Esophagus muscularis mucosa (tissue), 4 donors: ENCODE measurements around the gene PSMD9. TPM values are rescaled to one million over a fixed set of nuclear protein-coding genes. Genes with fewer than 3 reads are reported as not detected.

ENCODE experiments used
- DNase-seq: peaks from one replicate; pipeline ENCODE4 v3.0.0-alpha.2; 2017; ENCODE audit errors: extremely low spot score
- H3K27ac ChIP-seq, 4 donors: fragments of 200-600 bp; sonication (generic); replicated peaks in 1 of 4; 1 replicate in 3 of 4; 2 replicates in 1 of 4; pipeline ENCODE4 v1.5.1; 2016 to 2019; ENCODE audit warnings: mild to moderate bottlenecking in 1 of 4
- H3K27me3 ChIP-seq, 4 donors: fragments of 200-600 bp; sonication (generic); one replicate each; pipeline versions ENCODE4 v1.5.1 to v1.6.0; 2016 to 2019
- H3K36me3 ChIP-seq, 4 donors: fragments of 200-600 bp; sonication (generic); one replicate each; pipeline ENCODE4 v1.5.1; 2016 to 2019
- H3K4me1 ChIP-seq, 4 donors: fragments of 200-600 bp; sonication (generic); one replicate each; pipeline ENCODE4 v1.5.1; 2016 to 2019
- H3K4me3 ChIP-seq, 4 donors: fragments of 200-600 bp; sonication (generic); 1 replicate in 2 of 4; 2 replicates in 2 of 4; pipeline ENCODE4 v1.5.1; 2016 to 2019; ENCODE audit warnings: mild to moderate bottlenecking in 4 of 4, moderate library complexity in 1 of 4
- H3K9me3 ChIP-seq, 4 donors: fragments of 200-600 bp; sonication (generic); 1 replicate in 3 of 4; 2 replicates in 1 of 4; pipeline ENCODE4 v1.5.1; 2016 to 2019
- EP300 ChIP-seq: sonication (generic); formaldehyde crosslinking; IDR thresholded peaks from one replicate; pipeline ENCODE4 v1.6.1; 2017; ENCODE audit warnings: antibody characterized with exemption
- POLR2A ChIP-seq: fragments of 450-650 bp; IDR thresholded peaks from one replicate; pipeline ENCODE4 v1.6.1; 2017; ENCODE audit warnings: antibody characterized with exemption, moderate library complexity, mild to moderate bottlenecking, low read depth
- POLR2AphosphoS5 ChIP-seq, 2 donors: sonication (generic); formaldehyde crosslinking; IDR thresholded peaks; one replicate each; pipeline ENCODE4 v1.6.1; 2017; ENCODE audit warnings: antibody characterized with exemption in 2 of 2
- WGBS: methylation state at CpG from one replicate; pipeline ENCODE4 v1.1.5; 2018; 5-methylcytosine and 5-hydroxymethylcytosine counted together
- intact Hi-C: fragments of 100-400 bp; cut with DNase I; formaldehyde crosslinking; loops from one replicate; pipeline ENCODE4 v1.15.1; 2023
- total RNA-seq, 4 donors: library from RNA; depleted of rRNA; stranded (reverse); fragments of >200 nt; gene quantifications; one replicate each; pipeline versions ENCODE4 v1.1.0 to v1.2.1, GENCODE V29; 2016
- TF ChIP-seq, protein P1 (sequence below), 3 experiments: fragments of 200-600 bp in 2 of 3; fragments of 450-650 bp in 1 of 3; sonication (generic) in 2 of 3; IDR thresholded peaks; one replicate each; pipeline ENCODE4 v1.5.1; 2017 to 2019; ENCODE audit warnings: antibody characterized with exemption in 3 of 3, mild to moderate bottlenecking in 2 of 3, moderate library complexity in 1 of 3

PSMD9 gene
- total RNA-seq, 4 donors from 2014 or later = 22.4 to 63.7 (median 44.4) TPM

DNA sequence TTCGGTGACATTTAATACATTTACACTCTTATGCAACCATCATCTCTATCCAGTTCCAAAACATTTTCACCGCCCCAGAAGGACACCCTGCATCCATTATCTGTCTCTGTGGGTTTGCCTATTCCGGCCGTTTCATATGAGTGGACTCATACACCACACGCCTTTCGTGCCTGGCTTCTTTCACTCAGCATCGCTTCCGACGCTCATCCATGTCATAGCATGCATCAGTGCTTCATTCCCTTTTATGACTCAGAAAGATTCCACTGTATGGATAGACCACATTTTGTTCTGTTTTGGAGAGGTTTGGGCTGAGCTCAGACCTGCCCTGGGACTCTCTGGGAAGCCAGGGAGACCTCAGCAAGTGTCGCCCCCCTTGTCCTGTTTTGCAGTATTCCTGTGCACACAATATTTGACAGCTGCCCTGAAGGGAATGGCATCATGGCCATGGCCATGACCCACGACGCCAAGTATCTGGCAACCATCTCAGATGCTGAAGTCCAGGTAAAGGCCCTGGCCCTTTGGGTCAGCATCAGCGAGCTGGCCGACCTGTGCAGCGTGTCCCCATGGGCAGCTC is 53.6 kb downstream of the PSMD9 start:
- Histone ChIP-seq H3K4me3 (no peak overlapping the region), H3K27me3 (no peaks in the 10 kb centered on the region), H3K27ac (no peak overlapping the region), H3K36me3 (peaks cover 0 to 6% (median 2%) of the 10 kb centered on the region in 4 donors), H3K9me3 (no peaks in the 10 kb centered on the region), H3K4me1 (no peaks in the 10 kb centered on the region)
- TF ChIP-seq EP300 (no peak), POLR2A (no peak), POLR2AphosphoS5 (IDR thresholded peaks at IDR 0.05) (no peak)
- TF ChIP-seq, protein P1, sequence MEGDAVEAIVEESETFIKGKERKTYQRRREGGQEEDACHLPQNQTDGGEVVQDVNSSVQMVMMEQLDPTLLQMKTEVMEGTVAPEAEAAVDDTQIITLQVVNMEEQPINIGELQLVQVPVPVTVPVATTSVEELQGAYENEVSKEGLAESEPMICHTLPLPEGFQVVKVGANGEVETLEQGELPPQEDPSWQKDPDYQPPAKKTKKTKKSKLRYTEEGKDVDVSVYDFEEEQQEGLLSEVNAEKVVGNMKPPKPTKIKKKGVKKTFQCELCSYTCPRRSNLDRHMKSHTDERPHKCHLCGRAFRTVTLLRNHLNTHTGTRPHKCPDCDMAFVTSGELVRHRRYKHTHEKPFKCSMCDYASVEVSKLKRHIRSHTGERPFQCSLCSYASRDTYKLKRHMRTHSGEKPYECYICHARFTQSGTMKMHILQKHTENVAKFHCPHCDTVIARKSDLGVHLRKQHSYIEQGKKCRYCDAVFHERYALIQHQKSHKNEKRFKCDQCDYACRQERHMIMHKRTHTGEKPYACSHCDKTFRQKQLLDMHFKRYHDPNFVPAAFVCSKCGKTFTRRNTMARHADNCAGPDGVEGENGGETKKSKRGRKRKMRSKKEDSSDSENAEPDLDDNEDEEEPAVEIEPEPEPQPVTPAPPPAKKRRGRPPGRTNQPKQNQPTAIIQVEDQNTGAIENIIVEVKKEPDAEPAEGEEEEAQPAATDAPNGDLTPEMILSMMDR (IDR thresholded peaks at IDR 0.05) = no peak
- 94% methylated on average over 15 of the region's 15 CpGs for WGBS
- intact Hi-C loops = no loop called here
- DNase-seq = no peak

DNA sequence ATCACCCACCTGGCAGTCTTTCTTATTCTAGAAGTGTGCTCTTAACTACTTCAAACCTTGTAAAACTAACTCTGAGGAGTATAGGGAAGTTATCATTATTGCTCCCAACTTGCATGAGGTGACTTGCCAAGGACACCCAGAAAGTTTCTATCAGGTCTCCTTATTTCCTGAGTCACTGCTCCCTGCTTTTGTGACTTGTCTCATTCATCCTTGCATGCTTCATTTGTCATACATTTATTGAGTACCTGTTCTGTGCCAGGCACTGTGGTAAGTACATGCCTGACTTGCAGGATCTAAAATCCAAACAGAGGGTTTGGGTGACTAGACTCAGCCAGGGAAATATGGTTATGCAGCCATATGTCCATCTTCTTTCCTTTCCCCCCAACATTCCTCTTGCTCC is 55.3 kb downstream of the PSMD9 start:
- peaks cover 0 to 6% (median 0%) of the 10 kb centered on the region in 4 donors for H3K36me3 ChIP-seq
- H3K4me1 ChIP-seq = no peaks in the 10 kb centered on the region
- no peak for DNase-seq
- TF ChIP-seq, protein P1 (IDR thresholded peaks at IDR 0.05) = no peak
- TF ChIP-seq POLR2A (no peak), EP300 (no peak), POLR2AphosphoS5 (IDR thresholded peaks at IDR 0.05) (no peak)
- no peak overlapping the region for H3K4me3 ChIP-seq
- H3K27ac ChIP-seq = no peak overlapping the region
- no peaks in the 10 kb centered on the region for H3K27me3 ChIP-seq
- no peaks in the 10 kb centered on the region for H3K9me3 ChIP-seq
- intact Hi-C loops = no loop called here

DNA sequence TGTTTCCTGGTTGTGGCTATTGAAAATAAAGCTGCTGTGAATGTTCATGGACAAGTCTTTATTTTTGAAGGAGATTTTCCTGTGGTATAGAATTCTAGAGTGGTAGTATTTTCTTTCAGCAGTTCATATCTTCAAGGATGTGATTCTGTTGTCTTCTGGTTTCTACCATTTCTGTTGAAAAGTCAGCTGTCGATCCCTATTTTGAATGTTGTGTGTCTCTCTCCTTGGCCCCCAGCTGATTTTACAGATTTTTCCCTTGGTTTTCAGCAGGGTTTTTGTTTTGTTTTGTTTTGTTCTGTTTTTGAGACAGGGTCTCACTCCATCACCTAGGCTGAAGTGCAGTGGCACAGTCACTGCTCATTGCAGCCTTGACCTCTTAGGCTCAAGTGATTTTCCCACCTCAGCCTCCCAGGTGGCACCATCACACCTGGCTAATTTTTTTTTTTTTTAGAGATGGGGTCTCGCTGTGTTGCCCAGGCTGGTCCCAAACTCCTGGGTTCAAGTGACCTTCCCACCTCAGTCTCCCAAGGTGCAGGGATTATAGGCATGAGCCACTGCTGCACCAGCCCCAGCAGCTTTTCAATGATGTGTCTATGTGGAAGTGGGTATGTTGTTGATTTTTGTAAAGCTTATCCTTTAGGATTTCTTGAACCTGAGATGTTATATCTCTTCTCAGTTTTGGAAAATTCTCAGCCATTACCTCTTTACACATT is 57.9 kb downstream of the PSMD9 start:
- intact Hi-C loops = no loop called here
- H3K36me3 ChIP-seq = peaks cover 0 to 6% (median 0%) of the 10 kb centered on the region in 4 donors
- no peak overlapping the region for H3K27ac ChIP-seq

DNA sequence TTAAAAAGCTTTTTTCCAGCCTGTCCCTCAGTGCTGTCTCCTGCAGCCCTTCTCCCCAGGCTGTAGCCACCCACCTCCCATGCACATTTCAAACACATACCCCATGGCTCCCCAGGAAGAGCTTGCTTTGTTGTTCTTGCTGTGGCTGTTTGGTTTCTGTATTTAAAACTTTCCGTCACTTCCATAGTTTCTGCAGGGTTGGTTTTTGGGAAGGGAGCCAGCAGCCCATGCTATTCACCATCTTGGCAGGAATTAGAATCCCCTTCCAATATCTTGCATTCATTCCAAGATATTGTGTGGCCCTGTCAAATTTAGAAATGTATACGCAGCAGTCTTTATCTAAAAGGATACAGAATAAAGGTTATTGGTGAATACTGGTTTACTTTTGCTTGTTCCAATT is 59.4 kb downstream of the PSMD9 start:
- H3K27me3 ChIP-seq = no peaks in the 10 kb centered on the region
- no peaks in the 10 kb centered on the region for H3K4me1 ChIP-seq
- no peaks in the 10 kb centered on the region for H3K9me3 ChIP-seq
- TF ChIP-seq, protein P1 (IDR thresholded peaks at IDR 0.05) = no peak
- TF ChIP-seq POLR2AphosphoS5 (IDR thresholded peaks at IDR 0.05) (no peak), POLR2A (no peak), EP300 (no peak)
- no peak overlapping the region for H3K27ac ChIP-seq
- no peak for DNase-seq
- H3K4me3 ChIP-seq = no peak overlapping the region
- intact Hi-C loops = no loop called here
- WGBS = 89% methylated on average over 2 of the region's 2 CpGs
- H3K36me3 ChIP-seq = no peaks in the 10 kb centered on the region

More for the DNA sequence above, 57.9 kb downstream of the PSMD9 start:
- H3K27me3 ChIP-seq = no peaks in the 10 kb centered on the region
- 100% methylated on average over 2 of the region's 2 CpGs for WGBS
- no peaks in the 10 kb centered on the region for H3K4me1 ChIP-seq
- H3K9me3 ChIP-seq = no peaks in the 10 kb centered on the region
- TF ChIP-seq POLR2AphosphoS5 (IDR thresholded peaks at IDR 0.05) (no peak), EP300 (no peak), POLR2A (no peak)
- TF ChIP-seq, protein P1 (IDR thresholded peaks at IDR 0.05) = no peak
- no peak for DNase-seq
- no peak overlapping the region for H3K4me3 ChIP-seq
